Fibroblast of skin of left quadriceps (primary cell): Measurements from ENCODE around the gene SYNE2.
"Not testable (repeated sequence)": the region's sequence is repeated elsewhere in the genome, so short reads cannot be mapped to it uniquely, and the experiment has no call there.

Experiments used
- DNase-seq, 2 experiments: peaks; one replicate each; pipeline ENCODE4 v3.0.0-alpha.2; 2013; ENCODE audit warnings: low read depth in 2 of 2

The SYNE2 gene

GRCh38 chr14:64012003-64012402, 159.2 kb downstream of the SYNE2 start:
- no peak for DNase-seq

- DNase-seq = no peak
Measured at GRCh38 chr14:64012720-64013119, 159.9 kb downstream of the SYNE2 start.

DNA sequence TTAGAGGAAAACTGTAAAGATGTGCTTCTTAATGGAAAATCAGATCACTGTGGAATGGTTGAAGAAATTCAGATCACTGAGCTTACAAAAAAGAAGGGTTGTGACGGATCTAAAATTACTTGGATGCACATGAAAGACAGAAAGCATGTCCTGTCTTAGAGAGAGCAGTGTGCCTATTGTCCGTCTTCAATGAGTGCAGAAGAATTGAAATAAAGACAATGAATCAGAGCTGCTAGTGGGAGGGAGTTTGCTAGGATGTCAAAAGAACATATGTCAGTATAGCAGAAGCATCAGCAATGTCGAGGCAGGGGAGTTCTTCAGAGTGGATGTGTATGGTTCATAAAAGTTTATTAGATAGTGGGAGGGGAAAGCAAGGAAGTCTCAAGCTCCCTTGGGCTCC, 172.7 kb downstream of the SYNE2 start:
- no peak for DNase-seq

DNA sequence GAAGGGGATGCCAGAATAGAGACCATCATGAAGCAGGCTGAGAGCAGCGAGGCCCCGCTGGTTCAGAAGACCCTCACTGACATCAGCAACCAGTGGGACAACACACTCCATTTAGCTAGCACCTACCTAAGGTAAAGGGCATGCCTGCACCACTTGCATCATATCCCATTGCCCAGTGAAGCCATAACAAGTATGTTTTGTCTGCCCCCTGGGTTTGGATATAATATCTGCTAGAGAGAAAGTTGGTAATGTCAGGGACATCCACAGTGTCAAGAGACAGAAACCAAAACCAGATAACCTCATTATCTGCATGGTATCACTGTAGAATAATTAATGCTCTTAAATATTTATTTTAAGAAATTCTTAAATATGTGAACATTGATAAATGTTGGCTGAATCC, 173.8 kb downstream of the SYNE2 start:
- no peak for DNase-seq

DNA sequence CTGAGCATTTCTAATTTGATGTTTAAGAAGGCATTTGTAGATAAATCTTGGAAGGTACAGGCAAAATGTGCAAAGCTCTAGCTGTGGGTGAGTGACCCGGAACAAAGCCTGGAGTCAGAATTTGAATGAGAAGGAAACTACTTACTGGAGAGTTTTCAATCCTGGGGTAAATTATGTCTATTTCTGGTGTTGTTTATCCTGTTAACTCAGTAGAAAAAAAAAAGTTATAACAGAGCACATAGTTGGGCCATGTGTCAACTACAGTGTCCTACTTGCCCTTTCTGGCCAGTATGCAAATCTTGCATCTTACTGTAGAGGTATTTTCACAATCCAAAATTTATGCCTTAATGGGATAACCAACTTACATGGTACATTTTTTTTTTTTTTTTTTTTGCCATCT, 182.3 kb downstream of the SYNE2 start:
- DNase-seq = no peak

DNA sequence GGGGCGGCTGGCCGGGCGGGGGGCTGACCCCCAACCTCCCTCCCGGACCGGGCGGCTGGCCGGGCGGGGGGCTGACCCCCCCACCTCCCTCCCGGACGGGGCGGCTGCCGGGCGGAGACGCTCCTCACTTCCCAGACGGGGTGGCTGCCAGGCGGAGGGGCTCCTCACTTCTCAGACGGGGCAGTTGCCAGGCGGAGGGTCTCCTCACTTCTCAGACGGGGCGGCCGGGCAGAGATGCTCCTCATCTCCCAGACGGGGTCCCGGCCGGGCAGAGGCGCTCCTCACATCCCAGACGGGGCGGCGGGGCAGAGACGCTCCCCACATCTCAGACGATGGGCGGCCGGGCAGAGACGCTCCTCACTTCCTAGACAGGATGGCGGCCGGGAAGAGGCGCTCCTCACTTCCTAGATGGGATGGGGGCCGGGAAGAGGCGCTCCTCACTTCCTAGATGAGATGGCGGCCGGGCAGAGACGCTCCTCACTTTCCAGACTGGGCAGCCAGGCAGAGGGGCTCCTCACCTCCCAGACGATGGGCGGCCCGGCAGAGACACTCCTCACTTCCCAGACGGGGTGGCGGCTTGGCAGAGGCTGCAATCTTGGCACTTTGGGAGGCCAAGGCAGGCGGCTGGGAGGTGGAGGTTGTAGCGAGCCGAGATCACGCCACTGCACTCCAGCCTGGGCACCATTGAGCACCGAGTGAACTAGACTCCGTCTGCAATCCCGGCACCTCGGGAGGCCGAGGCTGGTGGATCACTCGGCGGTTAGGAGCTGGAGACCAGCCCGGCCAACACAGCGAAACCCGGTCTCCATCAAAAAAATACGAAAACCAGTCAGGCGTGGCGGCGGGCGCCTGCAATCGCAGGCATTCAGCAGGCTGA, 185.3 kb downstream of the SYNE2 start:
- DNase-seq = not testable (repeated sequence)

DNA sequence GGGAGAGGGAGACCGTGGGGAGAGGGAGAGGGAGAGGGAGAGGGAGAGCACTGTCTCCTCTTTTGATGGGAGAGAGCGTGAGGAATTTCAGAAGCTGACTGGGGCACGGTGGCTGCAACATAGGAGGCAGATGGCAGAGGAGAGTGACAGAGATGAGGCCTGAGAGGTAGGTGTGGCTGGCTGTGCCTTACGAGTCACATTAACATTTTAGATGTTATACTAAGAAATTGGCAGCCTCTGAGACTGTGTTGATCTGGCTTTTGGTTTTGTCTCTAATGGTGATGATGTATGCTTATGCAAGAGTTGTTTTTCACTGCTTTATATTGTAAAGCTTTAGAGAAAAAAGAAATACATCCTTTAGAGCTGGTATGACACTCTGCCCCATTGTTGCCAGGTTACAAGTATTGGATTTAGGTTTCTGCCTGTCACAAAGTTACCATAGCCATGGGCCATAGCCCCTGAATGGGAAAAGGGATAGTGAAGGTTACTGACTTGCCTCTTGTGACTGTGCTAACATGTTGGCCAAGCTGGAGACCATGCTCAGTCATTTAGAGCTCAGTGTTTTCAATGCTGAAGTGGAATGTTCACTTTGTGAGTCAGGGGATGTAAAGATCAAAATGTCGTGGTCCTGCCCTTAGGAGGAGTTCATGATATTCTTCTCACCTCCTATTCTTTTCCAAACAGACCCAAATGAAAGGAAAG, 186.2 kb downstream of the SYNE2 start:
- DNase-seq = no peak

DNA sequence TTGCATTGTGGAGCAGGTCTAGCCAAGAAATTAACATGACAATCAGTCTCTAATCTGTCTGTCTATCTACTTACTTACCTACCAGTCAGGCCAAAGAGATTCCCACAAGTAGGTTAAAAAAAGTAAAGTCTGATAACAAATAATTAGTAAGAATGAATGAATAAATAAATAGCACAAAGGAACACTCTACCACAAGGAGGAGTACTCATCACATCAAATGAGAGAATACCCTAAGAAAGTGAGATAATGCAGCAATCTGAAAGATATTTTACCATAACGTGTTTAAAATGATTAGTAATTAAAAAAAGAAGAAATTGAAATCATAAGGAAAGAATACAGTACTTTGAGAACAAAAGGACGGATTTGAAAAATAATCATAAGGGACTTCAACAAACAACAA, 187.2 kb downstream of the SYNE2 start:
- no peak for DNase-seq

GRCh38 chr14:64043296-64043695, 190.5 kb downstream of the SYNE2 start:
- not testable (repeated sequence) for DNase-seq

DNA sequence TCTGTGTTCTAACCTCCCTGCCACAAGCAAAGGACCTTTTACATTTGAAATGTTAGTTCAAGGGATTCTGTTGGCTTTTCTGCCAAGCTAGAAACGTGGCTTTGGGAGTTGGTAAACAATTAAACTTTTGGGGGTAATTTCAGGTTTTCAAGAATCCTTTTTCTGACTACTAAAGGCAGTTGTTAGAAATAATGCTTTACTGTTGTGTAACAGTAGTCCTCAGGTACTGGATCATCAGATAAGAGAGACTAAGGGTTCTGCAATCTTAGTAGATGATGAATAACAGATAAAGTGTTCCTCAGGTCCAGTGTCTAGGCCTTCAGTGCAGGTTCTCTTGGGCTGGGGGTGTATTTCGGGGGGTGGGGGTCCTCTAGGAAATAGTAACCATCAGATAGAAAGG, 192.3 kb downstream of the SYNE2 start:
- no peak for DNase-seq

GRCh38 chr14:64049616-64050381, 197.0 kb downstream of the SYNE2 start:
- DNase-seq = no peak

- DNase-seq = no peak
Measured at GRCh38 chr14:64053694-64054669, 201.2 kb downstream of the SYNE2 start.

DNA sequence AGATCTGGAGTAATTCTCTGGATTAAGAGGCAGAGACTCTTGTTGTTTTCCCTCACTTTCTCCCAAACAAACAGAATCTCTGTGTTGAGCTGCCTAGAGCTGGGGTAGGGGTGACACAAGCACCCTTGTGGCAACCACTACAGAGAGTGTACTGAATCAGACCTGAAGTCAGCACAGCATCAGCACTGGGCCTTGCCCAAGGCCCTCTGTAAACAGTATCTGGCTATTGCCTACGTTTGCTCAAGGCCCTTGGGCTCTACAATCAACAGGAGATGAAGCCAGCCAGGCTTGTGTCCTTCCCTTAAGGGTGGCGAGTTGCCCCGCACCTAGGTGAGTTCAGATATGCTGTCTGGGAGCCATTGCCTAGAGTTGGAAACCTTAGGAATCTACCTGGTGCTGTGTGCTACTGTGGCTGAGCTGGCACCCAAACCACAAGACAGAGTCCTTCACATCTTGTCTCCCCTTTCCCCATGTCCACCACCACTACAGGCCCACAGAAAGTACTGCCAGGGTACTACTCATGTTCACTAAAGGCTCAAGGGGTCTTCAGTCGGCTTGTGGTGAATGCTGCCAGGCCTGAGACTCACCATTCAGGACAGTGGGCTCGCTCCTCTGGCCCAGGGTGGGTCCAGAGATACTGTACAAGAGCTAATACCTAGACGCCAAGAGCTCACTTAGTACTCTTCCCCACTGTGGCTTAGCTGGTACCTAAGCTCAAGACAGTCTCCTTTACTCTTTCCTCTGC, 206.8 kb downstream of the SYNE2 start:
- DNase-seq = no peak

- no peak for DNase-seq
Measured at GRCh38 chr14:64060199-64060545, 207.4 kb downstream of the SYNE2 start.

DNA sequence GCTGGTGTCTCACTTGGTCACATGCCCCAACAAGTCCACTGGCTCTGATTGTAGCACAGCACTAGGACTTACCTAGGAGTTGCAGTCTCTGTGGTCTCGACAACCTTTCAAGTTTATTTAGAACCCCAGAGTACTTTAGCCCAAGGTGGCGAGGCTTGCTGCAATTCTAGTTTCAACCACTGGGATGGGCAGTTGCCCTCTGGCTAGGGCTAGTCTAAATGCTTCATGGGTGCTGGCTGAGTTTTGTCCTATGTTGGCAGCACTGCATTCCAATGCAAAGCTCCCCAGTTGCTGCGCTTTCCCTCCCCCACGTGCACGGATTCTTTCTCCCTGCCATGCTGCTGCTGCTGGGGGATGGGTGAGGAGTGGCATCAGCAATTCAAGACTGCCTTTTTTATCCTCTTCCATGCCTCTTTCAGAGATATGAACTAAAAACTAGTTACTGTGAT, 207.9 kb downstream of the SYNE2 start:
- no peak for DNase-seq

GRCh38 chr14:64061115-64061514, 208.3 kb downstream of the SYNE2 start:
- DNase-seq = no peak

- DNase-seq = no peak
Measured at GRCh38 chr14:64061706-64062105, 208.9 kb downstream of the SYNE2 start.

DNA sequence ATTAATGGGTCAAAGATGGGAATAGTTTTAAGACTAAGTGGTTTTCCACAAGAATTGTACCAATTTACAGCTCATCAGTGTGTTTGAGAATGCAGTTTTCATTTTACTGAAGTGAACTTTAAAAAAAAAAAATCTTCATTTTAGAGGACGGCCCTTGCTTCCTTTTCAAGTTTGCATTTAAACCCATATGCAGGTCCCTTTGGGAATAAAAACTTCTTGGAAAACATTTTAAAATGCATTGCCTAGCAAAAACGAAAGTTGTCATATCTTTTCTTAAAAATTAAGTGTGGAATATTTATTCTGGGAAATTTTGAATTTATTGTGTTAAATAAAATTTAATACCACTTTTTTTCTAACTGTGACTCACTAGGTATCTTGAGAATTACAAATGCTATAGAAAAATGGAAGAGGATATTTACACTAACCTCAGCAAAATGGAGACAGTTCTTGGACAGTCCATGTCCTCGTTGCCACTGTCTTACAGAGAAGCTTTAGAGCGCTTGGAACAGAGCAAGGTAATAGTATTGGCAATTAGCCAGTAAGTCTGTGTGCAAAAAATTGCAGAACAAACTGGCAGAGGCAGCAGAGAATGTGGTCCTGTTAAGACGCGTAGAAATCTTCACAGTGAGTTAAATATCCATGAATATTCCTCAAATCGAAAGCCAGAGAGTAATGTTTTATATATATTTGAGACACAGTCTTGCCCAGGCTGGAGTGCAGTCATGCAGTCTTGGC, 209.7 kb downstream of the SYNE2 start:
- DNase-seq = no peak

GRCh38 chr14:64064447-64064846, 211.6 kb downstream of the SYNE2 start:
- no peak for DNase-seq
